Measurements from ENCODE around the gene MCF2L2.

Gene MCF2L2

GRCh38 chr3:183267140-183267539 lies 161.3 kb downstream of the MCF2L2 start:
- no peak for DNase-seq (ENCODE audit: low read depth)
- no peak overlapping the region for H3K4me3 ChIP-seq (ENCODE audit: low read depth, low read length)
- TF ChIP-seq CTCF (IDR thresholded peaks at IDR 0.05; ENCODE audit: low read depth, low read length, missing control alignments) = no peak

GRCh38 chr3:183266454-183266853 lies 162.0 kb downstream of the MCF2L2 start:
- no peak for TF ChIP-seq CTCF (IDR thresholded peaks at IDR 0.05; ENCODE audit: low read depth, low read length, missing control alignments)
- H3K4me3 ChIP-seq (ENCODE audit: low read depth, low read length) = no peak overlapping the region
- no peak for DNase-seq (ENCODE audit: low read depth)

- no peak overlapping the region for H3K4me3 ChIP-seq (ENCODE audit: low read depth, low read length)
- DNase-seq (ENCODE audit: low read depth) = no peak
- no peak for TF ChIP-seq CTCF (IDR thresholded peaks at IDR 0.05; ENCODE audit: low read depth, low read length, missing control alignments)
Observed at GRCh38 chr3:183265834-183266417, 162.5 kb downstream of the MCF2L2 start.

- no peak for TF ChIP-seq CTCF (IDR thresholded peaks at IDR 0.05; ENCODE audit: low read depth, low read length, missing control alignments)
- no peak overlapping the region for H3K4me3 ChIP-seq (ENCODE audit: low read depth, low read length)
- DNase-seq (ENCODE audit: low read depth) = no peak
Observed at GRCh38 chr3:183265157-183265642, 163.2 kb downstream of the MCF2L2 start.

- TF ChIP-seq CTCF (IDR thresholded peaks at IDR 0.05; ENCODE audit: low read depth, low read length, missing control alignments) = no peak
- no peak for DNase-seq (ENCODE audit: low read depth)
- no peak overlapping the region for H3K4me3 ChIP-seq (ENCODE audit: low read depth, low read length)
Observed at GRCh38 chr3:183264268-183264667, 164.2 kb downstream of the MCF2L2 start.

- DNase-seq (ENCODE audit: low read depth) = no peak
- TF ChIP-seq CTCF (IDR thresholded peaks at IDR 0.05; ENCODE audit: low read depth, low read length, missing control alignments) = no peak
Observed at GRCh38 chr3:183262875-183263378, 165.5 kb downstream of the MCF2L2 start.

GRCh38 chr3:183261151-183261724 lies 167.2 kb downstream of the MCF2L2 start:
- H3K4me3 ChIP-seq (ENCODE audit: low read depth, low read length) = no peak overlapping the region
- TF ChIP-seq CTCF (IDR thresholded peaks at IDR 0.05; ENCODE audit: low read depth, low read length, missing control alignments) = no peak
- DNase-seq (ENCODE audit: low read depth) = no peak

More at GRCh38 chr3:183262875-183263378, 165.5 kb downstream of the MCF2L2 start:
- no peak overlapping the region for H3K4me3 ChIP-seq (ENCODE audit: low read depth, low read length)
